Type B pancreatic cell (in vitro differentiated cells): ENCODE data around the gene ZMIZ2. TPM values are rescaled to one million over a fixed set of nuclear protein-coding genes. Genes with fewer than 3 reads are reported as not detected.

ENCODE experiments used
- DNase-seq: peaks from one replicate; pipeline ENCODE4 v3.0.0; 2021; ENCODE audit warnings: mixed read lengths; ENCODE audit not compliant: unreplicated experiment; ENCODE audit errors: extremely low spot score
- H3K27ac Mint-ChIP-seq: 2 replicates; pipeline ENCODE4 v1.8.0; 2021; ENCODE audit warnings: mild to moderate bottlenecking, mixed read lengths
- H3K27me3 Mint-ChIP-seq: 2 replicates; pipeline ENCODE4 v1.8.0; 2021; ENCODE audit warnings: mixed read lengths
- H3K36me3 Mint-ChIP-seq: 2 replicates; pipeline ENCODE4 v1.8.0; 2021; ENCODE audit warnings: mixed read lengths
- H3K4me1 Mint-ChIP-seq: one replicate; pipeline ENCODE4 v1.8.0; 2021; ENCODE audit warnings: mixed read lengths; ENCODE audit not compliant: unreplicated experiment
- H3K4me3 Mint-ChIP-seq: 2 replicates; pipeline ENCODE4 v1.8.0; 2021; ENCODE audit warnings: mild to moderate bottlenecking, mixed read lengths
- H3K9me3 Mint-ChIP-seq: 2 replicates; pipeline ENCODE4 v1.8.0; 2021; ENCODE audit warnings: mixed read lengths
- CTCF ChIP-seq: fragments of 200-600 bp; sonication (generic); conservative IDR thresholded peaks from 2 replicates; pipeline ENCODE4 v1.5.0; 2021; ENCODE audit warnings: antibody characterized with exemption, mild to moderate bottlenecking
- total RNA-seq: library from RNA; stranded (reverse); gene quantifications from 2 replicates; pipeline ENCODE4 v1.2.1, GENCODE V29; 2021; ENCODE audit warnings: low replicate concordance

Gene ZMIZ2
- total RNA-seq, 1 donor from 2014 or later = 112 TPM

- Mint-ChIP-seq H3K9me3 (no peaks in the 10 kb centered on the region), H3K27me3 (peaks cover 2% of the 10 kb centered on the region), H3K27ac (no peak overlapping the region), H3K36me3 (peaks cover 9% of the 10 kb centered on the region), H3K4me3 (no peak overlapping the region), H3K4me1 (peaks cover 4% of the 10 kb centered on the region)
- no peak for DNase-seq
- TF ChIP-seq CTCF = no peak
Measured at GRCh38 chr7:44706788-44707557, 41.7 kb upstream of the ZMIZ2 start.

- no peak for DNase-seq
- Mint-ChIP-seq H3K36me3 (peaks cover 7% of the 10 kb centered on the region), H3K4me3 (no peak overlapping the region), H3K9me3 (no peaks in the 10 kb centered on the region), H3K27me3 (peaks cover 3% of the 10 kb centered on the region), H3K27ac (no peak overlapping the region), H3K4me1 (peaks cover 7% of the 10 kb centered on the region)
- no peak for TF ChIP-seq CTCF
Measured at GRCh38 chr7:44707558-44708230, 41.0 kb upstream of the ZMIZ2 start.

GRCh38 chr7:44709011-44709915 is 39.4 kb upstream of the ZMIZ2 start:
- Mint-ChIP-seq H3K4me3 (no peak overlapping the region), H3K27me3 (peaks cover 3% of the 10 kb centered on the region), H3K9me3 (no peaks in the 10 kb centered on the region), H3K36me3 (no peaks in the 10 kb centered on the region), H3K4me1 (peaks cover 7% of the 10 kb centered on the region), H3K27ac (no peak overlapping the region)
- no peak for DNase-seq
- TF ChIP-seq CTCF = no peak

DNA sequence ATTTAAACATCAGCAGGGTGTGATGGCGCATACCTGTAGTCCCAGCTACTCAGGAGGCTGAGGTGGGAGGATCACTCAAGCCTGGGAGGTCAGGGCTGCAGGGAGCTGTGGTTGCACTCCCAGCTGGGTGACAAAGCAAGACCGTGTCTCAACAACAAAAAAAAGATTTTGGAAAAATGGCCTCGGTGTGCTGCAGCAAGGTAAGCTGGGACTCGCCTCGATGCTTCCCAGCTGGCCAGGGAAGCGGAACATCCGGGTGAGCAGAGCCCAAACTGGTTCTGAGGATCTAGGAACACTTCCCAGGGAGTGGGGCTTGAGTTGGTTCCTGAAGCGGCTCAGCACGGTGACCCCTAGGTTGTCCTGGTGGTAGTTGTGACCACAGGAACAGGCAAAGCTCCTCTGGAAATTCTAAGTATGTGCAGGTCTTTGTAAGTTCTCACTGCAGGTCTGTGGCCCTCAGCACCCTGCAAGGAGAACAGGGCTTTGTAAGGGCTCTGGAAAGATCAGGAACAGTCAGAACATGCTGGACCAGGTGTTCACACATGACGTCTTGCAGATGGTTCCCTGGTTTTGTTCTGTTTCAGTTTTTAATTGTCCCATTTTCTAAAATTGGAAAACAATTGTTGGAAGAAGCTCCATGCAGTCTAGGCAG is 38.6 kb upstream of the ZMIZ2 start:
- no peak for DNase-seq
- no peaks in the 10 kb centered on the region for H3K9me3 Mint-ChIP-seq
- H3K4me1 Mint-ChIP-seq = peaks cover 7% of the 10 kb centered on the region
- H3K27me3 Mint-ChIP-seq = peaks cover 3% of the 10 kb centered on the region
- H3K4me3 Mint-ChIP-seq = no peak overlapping the region
- H3K27ac Mint-ChIP-seq = no peak overlapping the region
- no peaks in the 10 kb centered on the region for H3K36me3 Mint-ChIP-seq
- no peak for TF ChIP-seq CTCF

- Mint-ChIP-seq H3K27ac (peak overlapping the region; percentile 48), H3K4me3 (no peak overlapping the region), H3K9me3 (no peaks in the 10 kb centered on the region), H3K27me3 (peaks cover 3% of the 10 kb centered on the region), H3K4me1 (peaks cover 7% of the 10 kb centered on the region), H3K36me3 (no peaks in the 10 kb centered on the region)
- no peak for TF ChIP-seq CTCF
- no peak for DNase-seq
Measured at GRCh38 chr7:44711528-44711927, 37.1 kb upstream of the ZMIZ2 start.
